Liver (tissue), 9 donors: ENCODE results near the gene ENOPH1. TPM values are rescaled to one million over a fixed set of nuclear protein-coding genes. Genes with fewer than 3 reads are reported as not detected.
"Not testable (repeated sequence)": the region's sequence is repeated elsewhere in the genome, so short reads cannot be mapped to it uniquely, and the experiment has no call there.

Source experiments
- DNase-seq: peaks from one replicate; pipeline ENCODE4 v3.0.0-alpha.2; 2017; ENCODE audit warnings: low spot score
- H3K27ac ChIP-seq, 2 donors: one replicate each; pipeline ENCODE4 v1.7.0; 2013; ENCODE audit warnings: inconsistent platforms in 2 of 2, low read length in 2 of 2, control low read depth in 1 of 2, low read depth in 1 of 2, mild to moderate bottlenecking in 1 of 2
- H3K27me3 ChIP-seq, 4 donors: one replicate each; pipeline versions ENCODE4 v1.6.1 to v1.7.0; 2013; ENCODE audit warnings: low read length in 3 of 4, inconsistent platforms in 1 of 4, mild to moderate bottlenecking in 1 of 4, moderate library complexity in 1 of 4; ENCODE audit not compliant: control insufficient read depth in 4 of 4, insufficient read depth in 4 of 4
- H3K36me3 ChIP-seq, 4 donors: one replicate each; pipeline versions ENCODE4 v1.6.1 to v1.7.0; 2013; ENCODE audit warnings: low read length in 3 of 4, mild to moderate bottlenecking in 3 of 4, low read depth in 1 of 4, moderate library complexity in 1 of 4; ENCODE audit not compliant: control insufficient read depth in 4 of 4, insufficient read depth in 3 of 4
- H3K4me1 ChIP-seq, 4 donors: one replicate each; pipeline versions ENCODE4 v1.6.1 to v1.7.0; 2013; ENCODE audit warnings: low read length in 3 of 4, mild to moderate bottlenecking in 3 of 4, moderate library complexity in 1 of 4; ENCODE audit not compliant: control insufficient read depth in 4 of 4, insufficient read depth in 4 of 4
- H3K4me3 ChIP-seq, 3 donors: one replicate each; pipeline versions ENCODE4 v1.6.1 to v1.7.0; 2013; ENCODE audit warnings: low read length in 3 of 3, control low read depth in 1 of 3, low read depth in 1 of 3, mild to moderate bottlenecking in 1 of 3
- H3K9ac ChIP-seq, 2 donors: one replicate each; pipeline ENCODE4 v1.7.0; 2013; ENCODE audit warnings: low read length in 2 of 2, mild to moderate bottlenecking in 2 of 2, moderate library complexity in 2 of 2, control low read depth in 1 of 2, low read depth in 1 of 2
- H3K9me3 ChIP-seq, 4 donors: one replicate each; pipeline versions ENCODE4 v1.6.1 to v1.7.0; 2013; ENCODE audit warnings: low read length in 3 of 4; ENCODE audit not compliant: control insufficient read depth in 4 of 4
- ATF3 ChIP-seq: IDR thresholded peaks from 2 replicates; pipeline ENCODE4 v1.6.1; 2016; ENCODE audit warnings: antibody characterized with exemption
- EGR1 ChIP-seq, 2 donors: IDR thresholded peaks; 2 replicates each; pipeline ENCODE4 v1.6.1; 2016 to 2018; ENCODE audit warnings: antibody characterized with exemption in 2 of 2, low read depth in 2 of 2
- FOXA1 ChIP-seq: IDR thresholded peaks from 2 replicates; pipeline ENCODE4 v1.6.1; 2016; ENCODE audit warnings: antibody characterized with exemption
- FOXA2 ChIP-seq: IDR thresholded peaks from 2 replicates; pipeline ENCODE4 v1.6.1; 2016; ENCODE audit warnings: antibody characterized with exemption
- GABPA ChIP-seq, 2 donors: IDR thresholded peaks in 1 of 2; conservative IDR thresholded peaks in 1 of 2; 2 replicates each; pipeline ENCODE4 v1.6.1; 2016; ENCODE audit warnings: antibody characterized with exemption in 2 of 2, mild to moderate bottlenecking in 1 of 2, moderate library complexity in 1 of 2
- HNF4A ChIP-seq, 2 donors: conservative IDR thresholded peaks; 2 replicates each; pipeline ENCODE4 v1.6.1; 2016; ENCODE audit warnings: antibody characterized with exemption in 2 of 2, mild to moderate bottlenecking in 2 of 2
- HNF4G ChIP-seq: IDR thresholded peaks from 2 replicates; pipeline ENCODE4 v1.6.1; 2016; ENCODE audit warnings: antibody characterized with exemption
- JUND ChIP-seq, 2 donors: IDR thresholded peaks; 2 replicates each; pipeline ENCODE4 v1.6.1; 2016; ENCODE audit warnings: antibody characterized with exemption in 2 of 2
- MAX ChIP-seq: IDR thresholded peaks from 2 replicates; pipeline ENCODE4 v1.6.1; 2016; ENCODE audit warnings: antibody characterized with exemption
- NR2F2 ChIP-seq: IDR thresholded peaks from 2 replicates; pipeline ENCODE4 v1.6.1; 2016; ENCODE audit warnings: antibody characterized with exemption
- RAD21 ChIP-seq, 2 donors: IDR thresholded peaks; 2 replicates each; pipeline ENCODE4 v1.6.1; 2016; ENCODE audit warnings: antibody characterized with exemption in 2 of 2, mild to moderate bottlenecking in 2 of 2
- RXRA ChIP-seq, 2 donors: IDR thresholded peaks; 2 replicates each; pipeline ENCODE4 v1.6.1; 2017 to 2018; ENCODE audit warnings: antibody characterized with exemption in 2 of 2, mild to moderate bottlenecking in 1 of 2
- SP1 ChIP-seq: IDR thresholded peaks from 2 replicates; pipeline ENCODE4 v1.6.1; 2018; ENCODE audit warnings: antibody characterized with exemption, mild to moderate bottlenecking
- TAF1 ChIP-seq: conservative IDR thresholded peaks from 2 replicates; pipeline ENCODE4 v1.6.1; 2016; ENCODE audit warnings: antibody characterized with exemption, mild to moderate bottlenecking
- YY1 ChIP-seq: IDR thresholded peaks from 2 replicates; pipeline ENCODE4 v1.6.1; 2016; ENCODE audit warnings: antibody characterized with exemption, mild to moderate bottlenecking
- ZBTB33 ChIP-seq: IDR thresholded peaks from 2 replicates; pipeline ENCODE4 v1.6.1; 2016; ENCODE audit warnings: antibody characterized with exemption
- WGBS: extraction: QIAGEN DNeasy Blood & Tissue Kit; methylation state at CpG from one replicate; pipeline ENCODE4 v1.1.7; 2013; 5-methylcytosine and 5-hydroxymethylcytosine counted together
- polyA plus RNA-seq, 2 donors: library from polyadenylated mRNA; stranded (reverse) in 1 of 2; unstranded in 1 of 2; fragments of 200-250 nt in 1 of 2; fragments of >200 nt in 1 of 2; fragmentation: Nextera tagmentation in 1 of 2; extraction: Ambion mirVana in 1 of 2; gene quantifications; one replicate each; pipeline versions ENCODE4 v1.2.1 to v1.2.3, GENCODE V29; 2013 to 2015
- total RNA-seq, 2 donors: library from RNA; depleted of rRNA; stranded (reverse); fragments of >200 nt; gene quantifications; one replicate each; pipeline ENCODE4 v1.2.3, GENCODE V29; 2014
- TF ChIP-seq, protein P1 (sequence below): IDR thresholded peaks from 2 replicates; pipeline ENCODE4 v1.6.1; 2016; ENCODE audit warnings: antibody characterized with exemption, mild to moderate bottlenecking
- TF ChIP-seq, protein P2 (sequence below): fragments of 150-350 bp; IDR thresholded peaks from 2 replicates; pipeline ENCODE4 v1.5.1; 2017; ENCODE audit warnings: improper control_type of control experiment, low read depth, low read length; ENCODE audit not compliant: missing input control
- donor health status: healthy.
- donor health status: healthy.
- donor health status: healthy.
- donor health status: healthy.
- donor health status: healthy.

ENOPH1 gene
- total and polyA plus RNA-seq, 4 donors: 12.1 to 20.0 (median 12.8) TPM

- no peak overlapping the region for H3K9ac ChIP-seq
- 94% methylated on average over 17 of the region's 17 CpGs for WGBS
- no peaks in the 10 kb centered on the region for H3K9me3 ChIP-seq
- TF ChIP-seq FOXA2 (no peak), TAF1 (no peak), GABPA (IDR thresholded peaks at IDR 0.05 in 1 of 2, conservative IDR thresholded peaks at IDR 0.05 in 1 of 2) (no peak), ZBTB33 (no peak), NR2F2 (no peak), YY1 (no peak), FOXA1 (no peak), HNF4A (conservative IDR thresholded peaks at IDR 0.05) (no peak), ATF3 (no peak)
- no peaks in the 10 kb centered on the region for H3K36me3 ChIP-seq
- H3K27ac ChIP-seq: no peak overlapping the region
- DNase-seq: no peak
- H3K4me1 ChIP-seq: no peaks in the 10 kb centered on the region
- no peaks in the 10 kb centered on the region for H3K27me3 ChIP-seq
- H3K4me3 ChIP-seq: no peak overlapping the region
Measured at GRCh38 chr4:82402196-82402775, 28.1 kb upstream of the ENOPH1 start.

- 84% methylated on average over 1 of the region's 1 CpG for WGBS
- no peak for DNase-seq
- TF ChIP-seq YY1: no peak
- TF ChIP-seq HNF4A (conservative IDR thresholded peaks at IDR 0.05): no peak
- TF ChIP-seq MAX: no peak
- no peak for TF ChIP-seq RXRA (IDR thresholded peaks at IDR 0.05)
- TF ChIP-seq EGR1 (IDR thresholded peaks at IDR 0.05; ENCODE audit: low read depth in 2 of 2): no peak
- TF ChIP-seq ZBTB33: no peak
- no peak for TF ChIP-seq JUND (IDR thresholded peaks at IDR 0.05)
- TF ChIP-seq, protein P1, sequence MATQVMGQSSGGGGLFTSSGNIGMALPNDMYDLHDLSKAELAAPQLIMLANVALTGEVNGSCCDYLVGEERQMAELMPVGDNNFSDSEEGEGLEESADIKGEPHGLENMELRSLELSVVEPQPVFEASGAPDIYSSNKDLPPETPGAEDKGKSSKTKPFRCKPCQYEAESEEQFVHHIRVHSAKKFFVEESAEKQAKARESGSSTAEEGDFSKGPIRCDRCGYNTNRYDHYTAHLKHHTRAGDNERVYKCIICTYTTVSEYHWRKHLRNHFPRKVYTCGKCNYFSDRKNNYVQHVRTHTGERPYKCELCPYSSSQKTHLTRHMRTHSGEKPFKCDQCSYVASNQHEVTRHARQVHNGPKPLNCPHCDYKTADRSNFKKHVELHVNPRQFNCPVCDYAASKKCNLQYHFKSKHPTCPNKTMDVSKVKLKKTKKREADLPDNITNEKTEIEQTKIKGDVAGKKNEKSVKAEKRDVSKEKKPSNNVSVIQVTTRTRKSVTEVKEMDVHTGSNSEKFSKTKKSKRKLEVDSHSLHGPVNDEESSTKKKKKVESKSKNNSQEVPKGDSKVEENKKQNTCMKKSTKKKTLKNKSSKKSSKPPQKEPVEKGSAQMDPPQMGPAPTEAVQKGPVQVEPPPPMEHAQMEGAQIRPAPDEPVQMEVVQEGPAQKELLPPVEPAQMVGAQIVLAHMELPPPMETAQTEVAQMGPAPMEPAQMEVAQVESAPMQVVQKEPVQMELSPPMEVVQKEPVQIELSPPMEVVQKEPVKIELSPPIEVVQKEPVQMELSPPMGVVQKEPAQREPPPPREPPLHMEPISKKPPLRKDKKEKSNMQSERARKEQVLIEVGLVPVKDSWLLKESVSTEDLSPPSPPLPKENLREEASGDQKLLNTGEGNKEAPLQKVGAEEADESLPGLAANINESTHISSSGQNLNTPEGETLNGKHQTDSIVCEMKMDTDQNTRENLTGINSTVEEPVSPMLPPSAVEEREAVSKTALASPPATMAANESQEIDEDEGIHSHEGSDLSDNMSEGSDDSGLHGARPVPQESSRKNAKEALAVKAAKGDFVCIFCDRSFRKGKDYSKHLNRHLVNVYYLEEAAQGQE: no peak
- TF ChIP-seq NR2F2: no peak
- no peak for TF ChIP-seq SP1
- TF ChIP-seq RAD21 (IDR thresholded peaks at IDR 0.05): no peak
- no peak for TF ChIP-seq GABPA (IDR thresholded peaks at IDR 0.05 in 1 of 2, conservative IDR thresholded peaks at IDR 0.05 in 1 of 2)
- TF ChIP-seq FOXA2: no peak
- TF ChIP-seq HNF4G: no peak
- TF ChIP-seq FOXA1: no peak
- TF ChIP-seq, protein P2, sequence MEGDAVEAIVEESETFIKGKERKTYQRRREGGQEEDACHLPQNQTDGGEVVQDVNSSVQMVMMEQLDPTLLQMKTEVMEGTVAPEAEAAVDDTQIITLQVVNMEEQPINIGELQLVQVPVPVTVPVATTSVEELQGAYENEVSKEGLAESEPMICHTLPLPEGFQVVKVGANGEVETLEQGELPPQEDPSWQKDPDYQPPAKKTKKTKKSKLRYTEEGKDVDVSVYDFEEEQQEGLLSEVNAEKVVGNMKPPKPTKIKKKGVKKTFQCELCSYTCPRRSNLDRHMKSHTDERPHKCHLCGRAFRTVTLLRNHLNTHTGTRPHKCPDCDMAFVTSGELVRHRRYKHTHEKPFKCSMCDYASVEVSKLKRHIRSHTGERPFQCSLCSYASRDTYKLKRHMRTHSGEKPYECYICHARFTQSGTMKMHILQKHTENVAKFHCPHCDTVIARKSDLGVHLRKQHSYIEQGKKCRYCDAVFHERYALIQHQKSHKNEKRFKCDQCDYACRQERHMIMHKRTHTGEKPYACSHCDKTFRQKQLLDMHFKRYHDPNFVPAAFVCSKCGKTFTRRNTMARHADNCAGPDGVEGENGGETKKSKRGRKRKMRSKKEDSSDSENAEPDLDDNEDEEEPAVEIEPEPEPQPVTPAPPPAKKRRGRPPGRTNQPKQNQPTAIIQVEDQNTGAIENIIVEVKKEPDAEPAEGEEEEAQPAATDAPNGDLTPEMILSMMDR: no peak
- no peak for TF ChIP-seq TAF1
- no peak for TF ChIP-seq ATF3
Measured at GRCh38 chr4:82403725-82404124, 26.7 kb upstream of the ENOPH1 start.

GRCh38 chr4:82415061-82415460 lies 15.3 kb upstream of the ENOPH1 start:
- H3K36me3 ChIP-seq, H3K4me1 ChIP-seq, H3K4me3 ChIP-seq, H3K9ac ChIP-seq, DNase-seq, H3K9me3 ChIP-seq, H3K27ac ChIP-seq, H3K27me3 ChIP-seq: not testable (repeated sequence)
- 95% methylated on average over 11 of the region's 11 CpGs for WGBS

More at GRCh38 chr4:82403725-82404124, 26.7 kb upstream of the ENOPH1 start:
- no peaks in the 10 kb centered on the region for H3K4me1 ChIP-seq
- no peaks in the 10 kb centered on the region for H3K27me3 ChIP-seq
- no peaks in the 10 kb centered on the region for H3K9me3 ChIP-seq
- no peak overlapping the region for H3K9ac ChIP-seq
- H3K4me3 ChIP-seq: no peak overlapping the region
- no peak overlapping the region for H3K27ac ChIP-seq
- H3K36me3 ChIP-seq: no peaks in the 10 kb centered on the region
